Metanephros (tissue), 2 donors: Measurements from ENCODE around the gene USPL1. TPM values are rescaled to one million over a fixed set of nuclear protein-coding genes. Genes with fewer than 3 reads are reported as not detected.

Experiments used
- small RNA-seq: library from RNA; depleted of rRNA; stranded (forward); fragments of <200 nt; gene quantifications from one replicate; pipeline ENCODE3, GENCODE V24; 2014; ENCODE audit warnings: low replicate concordance
- total RNA-seq: library from RNA; depleted of rRNA; stranded (reverse); fragments of >200 nt; gene quantifications from one replicate; pipeline ENCODE4 v1.2.3, GENCODE V29; 2014

Gene USPL1
- 21.2 TPM for total RNA-seq

DNA sequence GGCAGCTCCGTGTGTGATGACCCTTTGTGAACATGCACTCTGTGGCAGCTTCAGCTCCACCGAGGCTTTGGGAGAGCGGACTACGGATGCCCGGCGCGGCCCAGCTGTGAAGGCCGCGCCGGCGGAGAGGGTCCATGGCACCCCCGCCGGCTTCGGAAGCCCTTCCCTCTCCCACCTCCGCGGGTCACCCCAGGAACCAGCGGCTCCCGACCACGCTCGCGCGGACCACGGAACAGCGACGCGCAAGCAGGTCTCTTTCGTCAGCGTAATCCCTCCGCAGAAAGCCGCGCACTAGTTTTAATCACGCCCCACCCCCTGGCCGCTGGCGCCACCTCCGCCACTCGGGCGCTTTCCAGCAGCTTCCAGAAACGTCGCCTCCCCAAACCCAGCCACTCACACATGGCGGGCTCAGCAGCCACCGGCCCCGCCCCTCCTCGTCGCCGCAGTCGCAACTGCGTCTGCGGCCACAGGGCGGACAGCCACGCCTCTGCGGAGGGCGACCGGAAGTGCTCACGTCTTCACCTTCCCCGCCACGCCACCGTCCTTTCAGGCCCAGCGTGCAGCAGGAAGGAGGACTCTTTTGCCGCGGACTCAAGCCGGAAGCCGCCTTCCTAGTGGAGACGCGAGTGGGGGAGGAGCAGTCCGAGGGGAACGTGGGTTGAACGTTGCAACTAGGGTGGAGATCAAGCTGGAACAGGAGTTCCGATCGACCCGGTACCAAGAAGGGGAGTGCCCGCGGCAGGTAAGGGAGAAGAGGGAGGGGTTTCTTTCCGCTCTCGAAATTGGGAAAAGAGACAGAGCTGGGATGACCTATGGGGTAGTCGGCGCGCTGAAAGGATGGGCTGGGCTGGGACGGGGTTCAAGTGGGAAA lies at the start of gene USPL1:
Gene USPL1, plus strand, starts transcription at position 606 of the 871 bp plus-strand sequence. CDS start 3,221 bp downstream, outside the sequence.

Small RNA genes within 50 kb of the gene (small RNA-seq; reads per million reads assigned to genes)
- not detected for gene RF00017

Other genes starting within 250 kb of the USPL1 start
- gene UBE2L5, start 195.4 kb upstream of the USPL1 start, total RNA-seq, result not detected
- 307 TPM for gene HMGB1, start 152.0 kb upstream of the USPL1 start, total RNA-seq
- gene ALOX5AP, start 117.6 kb downstream of the USPL1 start, total RNA-seq, result 12.8 TPM